Ascending aorta (tissue), 2 donors: ENCODE measurements around the gene PTTG1. TPM values are rescaled to one million over a fixed set of nuclear protein-coding genes. Genes with fewer than 3 reads are reported as not detected.

Source experiments
- DNase-seq, 2 donors: peaks; one replicate each; pipeline ENCODE4 v3.0.0-alpha.2; 2019; ENCODE audit warnings: low spot score in 2 of 2
- H3K27ac ChIP-seq, 2 donors: fragments of 200-600 bp; sonication (generic); one replicate each; pipeline ENCODE4 v1.5.1; 2016 to 2017; ENCODE audit warnings: mild to moderate bottlenecking in 1 of 2
- H3K27me3 ChIP-seq: fragments of 200-600 bp; sonication (generic); one replicate; pipeline ENCODE4 v1.5.1; 2017
- H3K36me3 ChIP-seq, 2 donors: fragments of 200-600 bp; sonication (generic); one replicate each; pipeline ENCODE4 v1.5.1; 2016
- H3K4me1 ChIP-seq, 2 donors: fragments of 200-600 bp; sonication (generic); one replicate each; pipeline ENCODE4 v1.5.1; 2016 to 2017; ENCODE audit warnings: mild to moderate bottlenecking in 1 of 2
- H3K4me3 ChIP-seq, 2 donors: fragments of 200-600 bp; sonication (generic); one replicate each; pipeline ENCODE4 v1.5.1; 2016 to 2017; ENCODE audit warnings: mild to moderate bottlenecking in 1 of 2
- H3K9me3 ChIP-seq, 2 donors: fragments of 200-600 bp; sonication (generic); one replicate each; pipeline ENCODE4 v1.5.1; 2016
- CTCF ChIP-seq, 3 experiments: fragments of 200-600 bp in 2 of 3; fragments of 450-650 bp in 1 of 3; sonication (generic) in 2 of 3; IDR thresholded peaks; one replicate each; pipeline ENCODE4 v1.5.1; 2016 to 2019; ENCODE audit warnings: antibody characterized with exemption in 3 of 3, mild to moderate bottlenecking in 1 of 3, moderate library complexity in 1 of 3
- intact Hi-C: fragments of 100-400 bp; cut with DNase I; formaldehyde crosslinking; loops from one replicate; pipeline ENCODE4 v1.15.1; 2023
- total RNA-seq: library from RNA; depleted of rRNA; stranded (reverse); fragments of >200 nt; gene quantifications from one replicate; pipeline ENCODE4 v1.1.0, GENCODE V29; 2016

Gene PTTG1
- total RNA-seq, result 8.6 TPM

- peak within 1 kb of the TSS; percentile 70 to 79 for H3K4me3 ChIP-seq
- no peaks in the 10 kb centered on the region for H3K9me3 ChIP-seq
- no peaks in the 10 kb centered on the region for H3K27me3 ChIP-seq
- peaks cover 6 to 18% of the 10 kb centered on the region in 2 donors for H3K4me1 ChIP-seq
- H3K36me3 ChIP-seq, result no peaks in the 10 kb centered on the region
- DNase-seq, result peak; percentile 92 to 98
- peak within 1 kb of the TSS; percentile 80 to 81 for H3K27ac ChIP-seq
- intact Hi-C loops, result no loop called here
- no peak for TF ChIP-seq CTCF (IDR thresholded peaks at IDR 0.05)
Observed at GRCh38 chr5:160421625-160422258, at the start of gene PTTG1. TSS of gene PTTG1 (plus strand) at chr5:160421855. CDS start at chr5:160422313, 458 bp downstream.

- no peaks in the 10 kb centered on the region for H3K9me3 ChIP-seq
- H3K4me1 ChIP-seq, result peaks cover 0 to 4% of the 10 kb centered on the region in 2 donors
- no peaks in the 10 kb centered on the region for H3K27me3 ChIP-seq
- no peak overlapping the region for H3K27ac ChIP-seq
- no peaks in the 10 kb centered on the region for H3K36me3 ChIP-seq
- H3K4me3 ChIP-seq, result no peak overlapping the region
- DNase-seq, result no peak
- intact Hi-C loops, result no loop called here
- TF ChIP-seq CTCF (IDR thresholded peaks at IDR 0.05), result no peak
Observed at GRCh38 chr5:160375166-160375565, 46.5 kb upstream of the PTTG1 start.

GRCh38 chr5:160375701-160376100, 46.0 kb upstream of the PTTG1 start:
- no peak for TF ChIP-seq CTCF (IDR thresholded peaks at IDR 0.05)
- H3K9me3 ChIP-seq, result no peaks in the 10 kb centered on the region
- DNase-seq, result no peak
- H3K4me3 ChIP-seq, result no peak overlapping the region
- intact Hi-C loops, result no loop called here
- H3K27ac ChIP-seq, result no peak overlapping the region
- peaks cover 0 to 2% of the 10 kb centered on the region in 2 donors for H3K4me1 ChIP-seq
- no peaks in the 10 kb centered on the region for H3K27me3 ChIP-seq
- no peaks in the 10 kb centered on the region for H3K36me3 ChIP-seq

- DNase-seq, result no peak
- Histone ChIP-seq H3K9me3 (no peaks in the 10 kb centered on the region), H3K36me3 (no peaks in the 10 kb centered on the region), H3K4me1 (no peaks in the 10 kb centered on the region), H3K27me3 (no peaks in the 10 kb centered on the region), H3K4me3 (no peak overlapping the region), H3K27ac (no peak overlapping the region)
- intact Hi-C loops, result no loop called here
- no peak for TF ChIP-seq CTCF (IDR thresholded peaks at IDR 0.05)
Observed at GRCh38 chr5:160376416-160376815, 45.2 kb upstream of the PTTG1 start.

- Histone ChIP-seq H3K36me3 (no peaks in the 10 kb centered on the region), H3K4me1 (no peaks in the 10 kb centered on the region), H3K27me3 (no peaks in the 10 kb centered on the region), H3K9me3 (no peaks in the 10 kb centered on the region), H3K4me3 (no peak overlapping the region), H3K27ac (no peak overlapping the region)
- DNase-seq, result no peak
- intact Hi-C loops, result no loop called here
- no peak for TF ChIP-seq CTCF (IDR thresholded peaks at IDR 0.05)
Observed at GRCh38 chr5:160377651-160378050, 44.0 kb upstream of the PTTG1 start.

- no peak for TF ChIP-seq CTCF (IDR thresholded peaks at IDR 0.05)
- intact Hi-C loops, result no loop called here
Observed at GRCh38 chr5:160378330-160378729, 43.3 kb upstream of the PTTG1 start.

More at GRCh38 chr5:160378330-160378729, 43.3 kb upstream of the PTTG1 start:
- no peaks in the 10 kb centered on the region for H3K4me1 ChIP-seq
- H3K27me3 ChIP-seq, result no peaks in the 10 kb centered on the region
- H3K27ac ChIP-seq, result no peak overlapping the region
- no peaks in the 10 kb centered on the region for H3K36me3 ChIP-seq
- DNase-seq, result no peak
- no peak overlapping the region for H3K4me3 ChIP-seq
- no peaks in the 10 kb centered on the region for H3K9me3 ChIP-seq
